ENCODE results near the gene ALDOC. TPM values are rescaled to one million over a fixed set of nuclear protein-coding genes. Genes with fewer than 3 reads are reported as not detected.

The ALDOC gene
- total and polyA plus RNA-seq, 2 experiments from 2014 or later = 18.4 to 47.3 TPM

GRCh38 chr17:28550858-28551257 lies 25.8 kb downstream of the ALDOC start:
- H3K36me3 ChIP-seq (ENCODE audit: low read depth) = no peaks in the 10 kb centered on the region
- no peak overlapping the region for H3K4me2 ChIP-seq (ENCODE audit: unreplicated experiment)
- H3K9ac ChIP-seq = no peak overlapping the region
- no peaks in the 10 kb centered on the region for H3K4me1 ChIP-seq (ENCODE audit: insufficient read depth)
- H3K9me3 ChIP-seq (ENCODE audit: low read depth) = no peaks in the 10 kb centered on the region
- TF ChIP-seq EZH2phosphoT487 (IDR thresholded peaks at IDR 0.05; ENCODE audit: insufficient read depth, low read depth) (no peak), EZH2 (IDR thresholded peaks at IDR 0.05; ENCODE audit: insufficient read depth, poor library complexity, severe bottlenecking) (no peak)
- 0 out of 2 replicates have a peak overlapping the region, but pooled peaks have one; percentile 76 for H3K4me3 ChIP-seq
- DNase-seq = no peak
- H3K79me2 ChIP-seq (ENCODE audit: insufficient read depth) = peaks cover 14% of the 10 kb centered on the region; the same call in 1 of the 2 replicates
- no peaks in the 10 kb centered on the region for H3K9me2 ChIP-seq (ENCODE audit: insufficient read depth)
- no peak overlapping the region for H3K27ac ChIP-seq
- in situ Hi-C loops (cut with MboI) = no loop called here
- no peaks in the 10 kb centered on the region for H3K27me3 ChIP-seq (replicated peaks; ENCODE audit: insufficient read depth)
- H2AFZ ChIP-seq = no peak overlapping the region
- no peaks in the 10 kb centered on the region for H3F3A ChIP-seq (ENCODE audit: insufficient read depth)
- H4K20me1 ChIP-seq (ENCODE audit: insufficient read depth) = no peaks in the 10 kb centered on the region
- WGBS, 2 experiments (ENCODE audit: low coverage in 1 of 2, low lambda C conversion rate in 2 of 2, missing lambda C conversion rate in 2 of 2) = 78 to 91% methylated on average over 1 of the region's 1 CpG

- Histone ChIP-seq H3K4me3 (no peak overlapping the region), H2AFZ (no peak overlapping the region), H3F3A (ENCODE audit: insufficient read depth) (no peaks in the 10 kb centered on the region), H3K9ac (no peak overlapping the region), H3K9me2 (ENCODE audit: insufficient read depth) (no peaks in the 10 kb centered on the region), H4K20me1 (ENCODE audit: insufficient read depth) (no peaks in the 10 kb centered on the region), H3K9me3 (ENCODE audit: low read depth) (no peaks in the 10 kb centered on the region), H3K4me2 (ENCODE audit: unreplicated experiment) (no peak overlapping the region), H3K27me3 (replicated peaks; ENCODE audit: insufficient read depth) (no peaks in the 10 kb centered on the region), H3K36me3 (ENCODE audit: low read depth) (no peaks in the 10 kb centered on the region), H3K27ac (no peak overlapping the region), H3K4me1 (ENCODE audit: insufficient read depth) (no peaks in the 10 kb centered on the region), H3K79me2 (ENCODE audit: insufficient read depth) (peaks cover 14% of the 10 kb centered on the region; the same call in 1 of the 2 replicates)
- no peak for TF ChIP-seq EZH2phosphoT487 (IDR thresholded peaks at IDR 0.05; ENCODE audit: insufficient read depth, low read depth)
- TF ChIP-seq EZH2 (IDR thresholded peaks at IDR 0.05; ENCODE audit: insufficient read depth, poor library complexity, severe bottlenecking) = no peak
- no peak for DNase-seq
- 75 to 81% methylated on average over 3 of the region's 3 CpGs for WGBS, 2 experiments (ENCODE audit: low coverage in 1 of 2, low lambda C conversion rate in 2 of 2, missing lambda C conversion rate in 2 of 2)
- in situ Hi-C loops (cut with MboI) = no loop called here
These were observed 27.2 kb downstream of the ALDOC start for GRCh38 chr17:28549236-28550132.

- in situ Hi-C loops (cut with MboI) = no loop called here
- no peak for DNase-seq
- Histone ChIP-seq H3K79me2 (ENCODE audit: insufficient read depth) (peaks cover 14% of the 10 kb centered on the region; the same call in 1 of the 2 replicates), H3K36me3 (ENCODE audit: low read depth) (no peaks in the 10 kb centered on the region), H3K9ac (no peak overlapping the region), H3K4me2 (ENCODE audit: unreplicated experiment) (no peak overlapping the region), H3K4me1 (ENCODE audit: insufficient read depth) (no peaks in the 10 kb centered on the region), H3K27ac (no peak overlapping the region), H3K27me3 (replicated peaks; ENCODE audit: insufficient read depth) (no peaks in the 10 kb centered on the region), H3K4me3 (no peak overlapping the region), H4K20me1 (ENCODE audit: insufficient read depth) (no peaks in the 10 kb centered on the region), H3K9me3 (ENCODE audit: low read depth) (no peaks in the 10 kb centered on the region), H3K9me2 (ENCODE audit: insufficient read depth) (no peaks in the 10 kb centered on the region), H2AFZ (no peak overlapping the region), H3F3A (ENCODE audit: insufficient read depth) (no peaks in the 10 kb centered on the region)
- 74 to 80% methylated on average over 6 of the region's 6 CpGs for WGBS, 2 experiments (ENCODE audit: low coverage in 1 of 2, low lambda C conversion rate in 2 of 2, missing lambda C conversion rate in 2 of 2)
- TF ChIP-seq EZH2 (IDR thresholded peaks at IDR 0.05; ENCODE audit: insufficient read depth, poor library complexity, severe bottlenecking) (no peak), EZH2phosphoT487 (IDR thresholded peaks at IDR 0.05; ENCODE audit: insufficient read depth, low read depth) (no peak)
These were observed 28.1 kb downstream of the ALDOC start for GRCh38 chr17:28548417-28549130.

GRCh38 chr17:28547623-28548416 lies 28.9 kb downstream of the ALDOC start:
- H3K4me1 ChIP-seq (ENCODE audit: insufficient read depth) = no peaks in the 10 kb centered on the region
- no peaks in the 10 kb centered on the region for H3K9me3 ChIP-seq (ENCODE audit: low read depth)
- TF ChIP-seq EZH2 (IDR thresholded peaks at IDR 0.05; ENCODE audit: insufficient read depth, poor library complexity, severe bottlenecking) = no peak
- no peaks in the 10 kb centered on the region for H3F3A ChIP-seq (ENCODE audit: insufficient read depth)
- no peaks in the 10 kb centered on the region for H3K36me3 ChIP-seq (ENCODE audit: low read depth)
- H3K4me2 ChIP-seq (ENCODE audit: unreplicated experiment) = no peak overlapping the region
- no peak overlapping the region for H3K27ac ChIP-seq
- no peaks in the 10 kb centered on the region for H4K20me1 ChIP-seq (ENCODE audit: insufficient read depth)
- peak; percentile 76 for DNase-seq
- H2AFZ ChIP-seq = no peak overlapping the region
- H3K27me3 ChIP-seq (replicated peaks; ENCODE audit: insufficient read depth) = no peaks in the 10 kb centered on the region
- no peaks in the 10 kb centered on the region for H3K9me2 ChIP-seq (ENCODE audit: insufficient read depth)
- WGBS, 2 experiments (ENCODE audit: low coverage in 1 of 2, low lambda C conversion rate in 2 of 2, missing lambda C conversion rate in 2 of 2) = 78 to 80% methylated on average over 26 of the region's 26 CpGs
- no peak overlapping the region for H3K4me3 ChIP-seq
- H3K9ac ChIP-seq = no peak overlapping the region
- H3K79me2 ChIP-seq (ENCODE audit: insufficient read depth) = peaks cover 14% of the 10 kb centered on the region; the same call in 1 of the 2 replicates
- in situ Hi-C loops (cut with MboI) = no loop called here

Measured in GM23248 (cell line).